Choroid plexus epithelial cell (primary cell): Measurements from ENCODE around the gene NRSN2.

Experiments used
- DNase-seq: peaks from one replicate; pipeline ENCODE4 v3.0.0-alpha.2; 2010; ENCODE audit warnings: low read depth
- H3K4me3 ChIP-seq: 2 replicates; pipeline ENCODE4 v1.5.1; 2011; ENCODE audit warnings: low read depth, mild to moderate bottlenecking, control low read depth, low read length, moderate library complexity
- TF ChIP-seq, protein P1 (sequence below): conservative IDR thresholded peaks from 2 replicates; pipeline ENCODE4 v1.5.1; 2011; ENCODE audit warnings: low read depth, mild to moderate bottlenecking, control low read depth, inconsistent platforms, low read length, moderate library complexity

Gene NRSN2

GRCh38 chr20:308427-309038, 38.4 kb upstream of the NRSN2 start:
- TF ChIP-seq, protein P1, sequence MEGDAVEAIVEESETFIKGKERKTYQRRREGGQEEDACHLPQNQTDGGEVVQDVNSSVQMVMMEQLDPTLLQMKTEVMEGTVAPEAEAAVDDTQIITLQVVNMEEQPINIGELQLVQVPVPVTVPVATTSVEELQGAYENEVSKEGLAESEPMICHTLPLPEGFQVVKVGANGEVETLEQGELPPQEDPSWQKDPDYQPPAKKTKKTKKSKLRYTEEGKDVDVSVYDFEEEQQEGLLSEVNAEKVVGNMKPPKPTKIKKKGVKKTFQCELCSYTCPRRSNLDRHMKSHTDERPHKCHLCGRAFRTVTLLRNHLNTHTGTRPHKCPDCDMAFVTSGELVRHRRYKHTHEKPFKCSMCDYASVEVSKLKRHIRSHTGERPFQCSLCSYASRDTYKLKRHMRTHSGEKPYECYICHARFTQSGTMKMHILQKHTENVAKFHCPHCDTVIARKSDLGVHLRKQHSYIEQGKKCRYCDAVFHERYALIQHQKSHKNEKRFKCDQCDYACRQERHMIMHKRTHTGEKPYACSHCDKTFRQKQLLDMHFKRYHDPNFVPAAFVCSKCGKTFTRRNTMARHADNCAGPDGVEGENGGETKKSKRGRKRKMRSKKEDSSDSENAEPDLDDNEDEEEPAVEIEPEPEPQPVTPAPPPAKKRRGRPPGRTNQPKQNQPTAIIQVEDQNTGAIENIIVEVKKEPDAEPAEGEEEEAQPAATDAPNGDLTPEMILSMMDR: no peak
- no peak for DNase-seq
- no peak overlapping the region for H3K4me3 ChIP-seq

DNA sequence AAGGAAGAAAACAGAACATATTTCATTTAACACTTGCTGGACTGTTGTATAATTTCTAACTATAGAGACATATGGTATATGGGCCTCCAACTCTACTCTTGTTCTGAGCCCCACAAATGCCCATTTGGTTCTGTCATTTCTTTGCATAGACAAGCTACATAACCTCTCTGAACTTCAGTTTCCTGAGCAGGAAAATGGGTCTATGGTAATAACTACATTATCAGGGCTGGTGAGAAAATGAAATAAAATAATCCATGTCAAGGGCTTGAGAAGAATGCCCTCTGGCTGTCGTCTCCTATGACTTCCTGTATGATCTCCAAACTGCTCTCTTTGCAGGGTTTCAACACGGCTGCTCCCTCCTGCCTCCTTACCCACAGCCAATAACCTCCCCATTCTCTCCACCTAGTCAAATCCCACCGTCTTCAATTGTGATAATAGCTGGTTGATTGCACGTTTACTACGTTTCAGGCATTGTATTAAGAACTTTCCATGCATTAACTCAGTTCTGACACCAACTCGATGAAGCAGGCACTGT, 37.5 kb upstream of the NRSN2 start:
- peak; percentile 60 for DNase-seq
- TF ChIP-seq, protein P1: no peak
- peak overlapping the region; percentile 60 for H3K4me3 ChIP-seq

DNA sequence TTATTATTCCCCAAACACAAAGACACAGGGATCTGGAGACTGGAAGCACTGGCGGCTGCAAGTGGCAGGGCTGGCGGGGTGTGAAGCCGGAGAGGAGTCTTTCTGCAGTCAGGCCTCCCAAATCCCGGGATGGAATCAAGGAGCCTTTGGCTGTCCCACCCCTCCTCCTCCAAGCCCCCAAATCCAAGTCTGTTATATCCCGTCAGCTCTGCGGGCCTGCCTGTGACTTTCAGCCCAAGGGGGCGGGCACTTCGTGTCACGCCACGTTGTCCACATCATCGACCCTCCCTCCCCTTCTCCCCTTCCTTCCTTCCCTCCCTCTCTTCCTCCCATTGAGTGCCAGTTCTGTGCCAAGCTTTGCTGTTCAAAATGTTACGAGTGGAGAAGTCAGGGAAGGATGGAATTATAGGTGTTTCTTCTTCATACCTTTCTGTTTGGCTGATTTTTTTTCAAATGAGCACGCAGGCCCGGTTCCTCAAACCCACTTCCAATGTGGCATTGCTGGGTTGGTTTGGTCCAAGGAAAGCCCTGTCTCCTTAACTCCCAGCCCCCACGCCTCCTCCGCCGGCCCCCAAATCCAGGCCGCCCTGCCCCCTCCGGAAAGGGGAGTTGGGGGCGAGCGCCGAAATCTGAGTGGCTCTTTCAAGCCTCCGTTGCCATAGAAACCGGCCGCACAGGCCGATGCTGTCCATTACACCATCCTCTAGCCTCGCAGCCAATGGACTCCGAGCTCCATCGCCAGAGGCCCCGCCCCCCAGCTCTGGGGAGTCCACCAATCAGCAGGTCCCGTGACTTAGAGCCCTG, 36.9 kb upstream of the NRSN2 start:
- H3K4me3 ChIP-seq: peak overlapping the region; percentile 60
- peak; percentile 100 for DNase-seq
- TF ChIP-seq, protein P1: no peak

GRCh38 chr20:310645-311044, 36.3 kb upstream of the NRSN2 start:
- peak overlapping the region; percentile 22 for H3K4me3 ChIP-seq

GRCh38 chr20:311609-312008, 35.3 kb upstream of the NRSN2 start:
- DNase-seq: no peak
- TF ChIP-seq, protein P1: no peak
- no peak overlapping the region for H3K4me3 ChIP-seq

More at GRCh38 chr20:310645-311044, 36.3 kb upstream of the NRSN2 start:
- TF ChIP-seq, protein P1: no peak
- DNase-seq: no peak

- no peak overlapping the region for H3K4me3 ChIP-seq
- DNase-seq: no peak
- TF ChIP-seq, protein P1: no peak
Measured at GRCh38 chr20:312067-312466, 34.8 kb upstream of the NRSN2 start.
